GM13977 (cell line): ENCODE results near the gene MACROH2A1.

ENCODE experiments used
- DNase-seq: peaks from one replicate; pipeline ENCODE4 v3.0.0; 2012; ENCODE audit warnings: low spot score
- CTCF ChIP-seq: IDR thresholded peaks from 2 replicates; pipeline ENCODE4 v1.5.1; 2012; ENCODE audit warnings: mild to moderate bottlenecking, control low read depth; ENCODE audit not compliant: insufficient read depth; ENCODE audit errors: extremely low read depth, missing control alignments
- in situ Hi-C: fragments of 300-500 bp; cut with MboI; formaldehyde crosslinking; loops from one replicate; pipeline ENCODE4 v1.12.0; 2022; ENCODE audit warnings: low sequenced_read_pairs, low pct_unique_long_range_greater_than_20kb, mixed read lengths, inconsistent platforms; ENCODE audit not compliant: unreplicated experiment

The MACROH2A1 gene

DNA sequence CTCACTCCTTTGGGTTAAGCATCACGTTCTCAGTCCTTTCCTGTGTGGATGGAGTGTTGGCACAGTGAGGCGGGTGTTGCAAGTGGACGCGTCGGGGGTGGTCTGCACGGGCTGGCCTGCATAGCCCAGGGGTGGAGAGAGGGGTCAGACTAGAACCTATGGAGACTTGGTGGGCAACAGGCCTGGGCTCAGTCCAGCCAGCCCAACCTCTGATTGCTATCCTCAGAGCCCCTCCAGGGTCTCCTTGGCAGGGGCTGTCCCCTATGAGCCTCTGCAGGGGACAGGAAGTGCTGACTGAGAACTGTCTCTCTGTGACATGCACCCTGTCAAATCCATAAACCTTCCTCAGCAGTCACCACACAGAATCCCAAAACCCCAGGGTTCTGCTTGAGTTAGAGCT lies 45.9 kb upstream of the MACROH2A1 start:
- no peak for DNase-seq
- no peak for TF ChIP-seq CTCF
- in situ Hi-C loops = no loop called here

GRCh38 chr5:135444360-135444759 lies 45.3 kb upstream of the MACROH2A1 start:
- DNase-seq = no peak
- TF ChIP-seq CTCF = no peak
- in situ Hi-C loops = no loop called here

DNA sequence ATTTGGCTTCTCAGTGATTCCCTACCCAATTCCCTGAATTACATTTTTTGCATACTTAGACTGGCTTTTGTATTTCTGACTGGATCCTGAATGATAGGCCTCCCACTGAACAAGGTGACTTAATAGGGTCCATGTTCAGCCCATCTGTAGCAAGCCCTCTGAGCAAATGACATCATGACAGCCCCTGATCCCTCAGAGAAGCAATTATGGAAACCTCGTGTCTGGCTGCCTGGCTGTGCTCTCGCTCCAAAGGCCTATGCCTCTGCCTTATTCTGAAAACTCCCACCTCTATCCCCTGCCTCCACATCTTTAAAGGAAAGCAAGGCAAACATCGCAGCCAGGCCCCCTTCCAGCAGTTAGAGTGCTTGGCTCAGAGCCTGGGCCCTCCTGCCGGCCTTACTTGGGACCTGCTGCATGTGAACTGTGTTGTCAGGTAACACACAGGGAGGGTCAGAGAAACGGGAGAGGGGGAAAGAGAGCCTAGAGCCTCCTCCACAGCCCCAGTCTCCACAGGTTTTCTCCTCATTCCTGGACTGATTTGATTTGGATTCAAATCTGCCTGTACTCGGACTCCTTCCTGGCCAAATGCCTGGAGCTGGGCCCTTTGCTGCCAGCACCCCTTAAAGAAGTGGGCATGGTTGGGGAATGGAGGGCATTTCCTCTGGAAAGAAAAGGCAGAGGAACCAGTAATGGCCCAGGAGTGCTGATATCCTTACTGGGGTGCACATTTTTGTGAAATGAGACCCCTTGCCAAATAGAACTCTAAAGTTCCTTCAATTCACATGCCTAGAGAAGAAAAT lies 44.3 kb upstream of the MACROH2A1 start:
- no peak for TF ChIP-seq CTCF
- no peak for DNase-seq
- in situ Hi-C loops = no loop called here

GRCh38 chr5:135442431-135443160 lies 43.6 kb upstream of the MACROH2A1 start:
- in situ Hi-C loops = no loop called here
- DNase-seq = no peak
- TF ChIP-seq CTCF = no peak

DNA sequence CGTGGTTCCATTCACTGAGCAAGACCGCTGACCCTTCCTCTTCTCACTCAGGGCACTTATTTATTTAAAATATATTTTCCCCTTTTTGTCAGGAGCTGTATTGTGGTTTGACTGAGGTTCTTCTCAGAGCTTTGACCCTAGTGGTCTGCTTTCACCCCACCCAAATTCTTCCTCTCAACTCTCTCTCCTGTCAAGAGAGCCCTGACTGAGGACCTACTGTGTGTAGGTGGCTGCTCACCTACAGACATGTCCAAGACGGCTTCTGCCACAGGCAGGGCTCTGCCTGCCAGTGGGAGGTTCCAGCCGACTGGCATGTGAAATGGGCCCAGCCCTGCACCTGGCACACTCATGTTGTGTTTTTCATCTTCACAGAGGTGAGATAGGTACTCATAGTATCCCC lies 42.9 kb upstream of the MACROH2A1 start:
- DNase-seq = no peak
- in situ Hi-C loops = no loop called here
- TF ChIP-seq CTCF = no peak

DNA sequence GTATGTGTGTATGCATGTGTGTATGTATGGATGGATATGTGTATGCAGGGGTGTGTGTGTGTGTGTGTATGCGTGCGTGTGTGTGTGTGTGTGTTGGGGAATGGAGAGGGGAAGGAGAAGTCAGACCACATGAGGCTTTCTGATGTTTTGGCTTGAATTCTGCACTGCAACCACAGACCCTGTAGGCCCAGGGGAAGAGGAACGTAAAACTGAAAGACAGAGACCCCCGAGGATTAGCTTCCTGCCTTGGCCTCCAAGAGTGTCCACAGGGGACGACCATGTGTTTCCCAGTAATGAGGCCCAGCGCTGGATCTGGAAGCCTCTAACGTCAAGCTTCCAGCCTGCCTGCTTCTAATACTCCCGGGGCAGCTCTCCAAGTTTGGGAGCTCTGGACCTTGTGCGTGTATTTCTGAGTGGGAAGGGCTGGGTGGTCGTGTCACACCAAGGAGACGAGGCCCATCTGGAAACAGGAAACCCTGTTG lies 42.4 kb upstream of the MACROH2A1 start:
- in situ Hi-C loops = no loop called here
- no peak for DNase-seq
- no peak for TF ChIP-seq CTCF
